Measurements from ENCODE around the gene KDM4B. TPM values are rescaled to one million over a fixed set of nuclear protein-coding genes. Genes with fewer than 3 reads are reported as not detected.

Gene KDM4B
- total and polyA plus RNA-seq, 2 of the 8 experiments (the other 6 are each of a cell fraction or from before 2014, with no cell fraction given) = 12.0 to 31.9 TPM

GRCh38 chr19:4987692-4988370 is 18.9 kb downstream of the KDM4B start:
- H2AK5ac ChIP-seq (ENCODE audit: low read depth, low read length) = no peak overlapping the region
- peaks cover 11% of the 10 kb centered on the region for H3K79me1 ChIP-seq (ENCODE audit: low read depth, low read length)
- no peak overlapping the region for H3K18ac ChIP-seq (ENCODE audit: extremely low read depth, low read length)
- no peak for DNase-seq (ENCODE audit: low read depth in 1 of 2, low spot score in 2 of 2)
- no peak overlapping the region for H2BK15ac ChIP-seq (ENCODE audit: low read length)
- peaks cover 0 to 77% of the 10 kb centered on the region in 2 experiments; a peak in 2 of 4 replicates for H3K79me2 ChIP-seq (ENCODE audit: control insufficient read depth in 1 of 2, insufficient read depth in 2 of 2, low read length in 2 of 2)
- no peak overlapping the region for H4K91ac ChIP-seq (replicated peaks; ENCODE audit: insufficient read length, low read length)
- H3K4me1 ChIP-seq (replicated peaks in 1 of 4; ENCODE audit: control insufficient read depth in 3 of 4, insufficient read depth in 4 of 4, low read length in 3 of 4) = peaks cover 0 to 7% (median 3%) of the 10 kb centered on the region in 4 experiments; a peak in 4 of 7 replicates
- no peak overlapping the region for H3K4ac ChIP-seq (replicated peaks; ENCODE audit: insufficient read length, low read depth, low read length)
- no peak overlapping the region for H3K27ac ChIP-seq (ENCODE audit: low read depth, low read length)
- no peaks in the 10 kb centered on the region for H3K36me3 ChIP-seq (ENCODE audit: control insufficient read depth in 2 of 4, insufficient read depth in 4 of 4, low read length in 3 of 4)
- H4K5ac ChIP-seq (ENCODE audit: insufficient read length, low read depth, low read length) = no peak overlapping the region
- no peak for FAIRE-seq
- no peak overlapping the region for H3K4me3 ChIP-seq (ENCODE audit: extremely low read depth in 1 of 4, insufficient read depth in 2 of 4, low read depth in 3 of 4, low read length in 4 of 4)
- no peaks in the 10 kb centered on the region for H3K23me2 ChIP-seq (ENCODE audit: low read depth, low read length)
- POLR2A ChIA-PET (ENCODE audit: partially characterized antibody) = interaction anchor here (0.6 to 2.4 kb wide), 6 partner anchors 12 to 48 kb away, joined by 3 to 6 read pairs (median 3); no protein-coding TSS in a partner anchor
- peaks cover 19 to 25% of the 10 kb centered on the region in 2 experiments for H4K20me1 ChIP-seq (replicated peaks in 1 of 2; ENCODE audit: control insufficient read depth in 1 of 2, insufficient read depth in 2 of 2, low read length in 2 of 2)
- H2BK12ac ChIP-seq (ENCODE audit: low read depth, low read length) = no peak overlapping the region
- H2BK20ac ChIP-seq (ENCODE audit: low read length) = no peak overlapping the region
- no peak overlapping the region for H2BK120ac ChIP-seq (replicated peaks; ENCODE audit: low read depth, low read length)
- WGBS, 2 experiments (ENCODE audit: extremely low coverage in 1 of 2, insufficient coverage in 1 of 2, insufficient read length in 1 of 2, insufficient replicate concordance in 2 of 2, low coverage in 1 of 2, low lambda C conversion rate in 2 of 2, missing lambda C conversion rate in 1 of 2) = 91% methylated on average over 21 of the region's 24 CpGs; no CpG with 5 or more reads in 1 of the 2 experiments
- CTCF ChIA-PET (ENCODE audit: partially characterized antibody) = interaction anchor here (0.6 to 4.6 kb wide), 11 partner anchors 9 to 59 kb away, joined by 3 to 32 read pairs (median 4); no protein-coding TSS in a partner anchor
- no peak overlapping the region for H3K14ac ChIP-seq (ENCODE audit: insufficient read length)
- no peak overlapping the region; a peak in 1 of 7 replicates for H3K9ac ChIP-seq (replicated peaks in 1 of 4; ENCODE audit: extremely low read depth in 1 of 4, low read depth in 3 of 4, low read length in 3 of 4)
- no peak overlapping the region for H4K8ac ChIP-seq (ENCODE audit: extremely low read depth, insufficient read depth, low read length)
- H2BK5ac ChIP-seq (ENCODE audit: low read depth, low read length) = no peak overlapping the region
- H3K9me3 ChIP-seq (ENCODE audit: insufficient read depth in 2 of 2, low read depth in 1 of 2, low read length in 1 of 2) = no peaks in the 10 kb centered on the region
- no peak overlapping the region for H3K4me2 ChIP-seq (ENCODE audit: insufficient read depth in 1 of 2, low read depth in 2 of 2, low read length in 2 of 2)
- no peaks in the 10 kb centered on the region for H3K27me3 ChIP-seq (replicated peaks in 1 of 4; ENCODE audit: control insufficient read depth in 3 of 4, extremely low read depth in 1 of 4, insufficient read depth in 3 of 4, low read length in 3 of 4)
- no peak overlapping the region for H3K23ac ChIP-seq (ENCODE audit: insufficient read length)
- H2AFZ ChIP-seq (ENCODE audit: low read length) = no peak overlapping the region
- H3K56ac ChIP-seq (replicated peaks; ENCODE audit: insufficient read length, low read depth, low read length) = no peak overlapping the region
- TF ChIP-seq TEAD4 (IDR thresholded peaks at IDR 0.05; ENCODE audit: low read depth, low read length) (no peak), SIN3A (conservative IDR thresholded peaks at IDR 0.05 in 1 of 2, IDR thresholded peaks at IDR 0.05 in 1 of 2; ENCODE audit: low read depth in 1 of 2, low read length in 2 of 2) (no peak), CREB1 (IDR thresholded peaks at IDR 0.05) (no peak), CTCF (IDR thresholded peaks at IDR 0.05; ENCODE audit: control extremely low read depth in 1 of 3, insufficient read depth in 1 of 3, low read depth in 1 of 3, low read length in 3 of 3) (no peak), SP2 (IDR thresholded peaks at IDR 0.05; ENCODE audit: low read length) (no peak)
